SU-DHL-6 (cell line): ENCODE measurements around the gene MOAP1.

Source experiments
- CTCF ChIP-seq: fragments of 200-600 bp; sonication (generic); IDR thresholded peaks from one replicate; pipeline ENCODE4 v1.5.1; 2017; ENCODE audit warnings: antibody characterized with exemption, mild to moderate bottlenecking, low read length, moderate library complexity; ENCODE audit not compliant: insufficient read depth, poor library complexity, severe bottlenecking
- EZH2phosphoT487 ChIP-seq: fragments of 200-600 bp; sonication (generic), shearing (Covaris generic); conservative IDR thresholded peaks from 2 replicates; pipeline ENCODE4 v1.6.1; 2018; ENCODE audit warnings: mild to moderate bottlenecking, antibody characterized with exemption, low read length, moderate library complexity, mixed read lengths

DNA sequence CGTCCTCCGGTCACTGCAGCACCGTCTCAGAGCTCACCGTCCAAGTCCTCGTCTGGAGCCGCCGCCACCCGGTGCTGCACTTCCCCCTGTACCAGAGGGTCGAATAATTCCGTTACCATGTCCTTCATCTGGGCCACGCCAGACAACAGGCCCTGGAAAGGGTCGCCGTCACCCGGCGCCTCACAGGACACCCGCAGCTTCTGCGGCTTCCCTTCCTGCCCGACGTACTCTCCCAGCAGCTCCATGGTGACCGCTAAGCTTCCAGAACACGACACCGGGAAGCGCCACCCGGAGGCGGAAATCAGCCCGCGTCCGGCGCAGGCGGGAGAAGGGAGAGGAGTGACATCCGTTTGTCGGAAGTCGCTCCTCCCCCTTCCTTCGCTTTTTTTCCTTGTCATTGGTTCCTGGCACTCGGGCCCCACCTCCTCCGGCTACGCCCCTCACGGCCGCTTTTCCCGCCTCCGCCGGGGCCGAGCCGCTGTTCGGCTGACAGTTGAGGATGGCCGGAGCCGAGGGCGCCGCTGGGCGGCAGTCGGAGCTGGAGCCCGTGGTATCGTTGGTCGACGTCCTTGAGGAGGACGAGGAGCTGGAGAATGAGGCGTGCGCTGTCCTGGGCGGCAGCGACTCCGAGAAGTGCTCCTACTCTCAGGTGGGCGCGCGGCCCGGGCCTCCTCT lies 22.2 kb upstream of the MOAP1 start, which contains the start of the genes GON7 and UBR7:
- no peak for TF ChIP-seq CTCF
- no peak for TF ChIP-seq EZH2phosphoT487
